H1 (cell line): ENCODE results near the gene CAPZA2. TPM values are rescaled to one million over a fixed set of nuclear protein-coding genes. Genes with fewer than 3 reads are reported as not detected.
A peak's percentile ranks its signal among the peaks of the same experiment; 100 is the strongest.

Experiments used
- CTCF ChIA-PET: fragments of 300-600 bp; sonication (Branson Sonifier 250); formaldehyde crosslinking; loops from one replicate; lab custom pipeline; 2021; ENCODE audit not compliant: partially characterized antibody; lab: Charles Lee
- POLR2A ChIA-PET: fragments of 300-600 bp; sonication (Branson Sonifier 250); formaldehyde crosslinking; loops from one replicate; lab custom pipeline; 2021; ENCODE audit warnings: inconsistent platforms; ENCODE audit not compliant: partially characterized antibody; lab: Charles Lee
- DNase-seq, 2 experiments: peaks; one replicate each; pipeline versions ENCODE4 v3.0.0 to v3.0.0-alpha.2; 2010 to 2022; ENCODE audit warnings: low spot score in 2 of 2, low read depth in 1 of 2, mixed read lengths in 1 of 2
- FAIRE-seq: peaks from 2 replicates; lab custom pipeline; 2011; peaks lifted over from hg19 to GRCh38; lab: Jason Lieb, UNC
- H2AFZ ChIP-seq: 2 replicates; pipeline ENCODE4 v1.8.1; 2012; ENCODE audit warnings: low read length, inconsistent platforms
- H2AK5ac ChIP-seq: 2 replicates; pipeline ENCODE4 v1.6.1; 2013; ENCODE audit warnings: low read depth, low read length
- H2BK120ac ChIP-seq: replicated peaks from 2 replicates; pipeline ENCODE3; 2013; ENCODE audit warnings: low read depth, low read length, inconsistent platforms
- H2BK12ac ChIP-seq: 2 replicates; pipeline ENCODE4 v1.6.1; 2013; ENCODE audit warnings: low read depth, low read length
- H2BK15ac ChIP-seq: 2 replicates; pipeline ENCODE4 v1.6.1; 2013; ENCODE audit warnings: low read length
- H2BK20ac ChIP-seq: 2 replicates; pipeline ENCODE4 v1.6.1; 2013; ENCODE audit warnings: low read length
- H2BK5ac ChIP-seq: 2 replicates; pipeline ENCODE4 v1.6.1; 2013; ENCODE audit warnings: low read depth, low read length
- H3K14ac ChIP-seq: 2 replicates; pipeline ENCODE4 v1.6.1; 2013; ENCODE audit warnings: inconsistent platforms; ENCODE audit not compliant: insufficient read length
- H3K18ac ChIP-seq: 2 replicates; pipeline ENCODE4 v1.6.1; 2013; ENCODE audit warnings: low read length; ENCODE audit errors: extremely low read depth
- H3K23ac ChIP-seq: 2 replicates; pipeline ENCODE4 v1.6.1; 2013; ENCODE audit warnings: inconsistent platforms; ENCODE audit not compliant: insufficient read length
- H3K23me2 ChIP-seq: 2 replicates; pipeline ENCODE4 v1.6.1; 2013; ENCODE audit warnings: low read depth, low read length
- H3K27ac ChIP-seq: 2 replicates; pipeline ENCODE4 v1.6.1; 2011; ENCODE audit warnings: low read depth, low read length, inconsistent platforms
- H3K27me3 ChIP-seq, 4 experiments: replicated peaks in 1 of 4; 1 replicate in 1 of 4; 2 replicates in 3 of 4; pipeline versions ENCODE4 v1.6.1 to v1.8.1; 2011 to 2013; ENCODE audit warnings: low read length in 3 of 4, mild to moderate bottlenecking in 3 of 4, inconsistent platforms in 2 of 4, mixed read lengths in 2 of 4, moderate library complexity in 1 of 4; ENCODE audit not compliant: control insufficient read depth in 3 of 4, insufficient read depth in 3 of 4; ENCODE audit errors: extremely low read depth in 1 of 4
- H3K36me3 ChIP-seq, 4 experiments: 2 replicates each; pipeline versions ENCODE4 v1.6.1 to v1.8.1; 2011 to 2013; ENCODE audit warnings: mild to moderate bottlenecking in 4 of 4, low read length in 3 of 4, moderate library complexity in 2 of 4, control low read depth in 1 of 4, inconsistent platforms in 1 of 4; ENCODE audit not compliant: insufficient read depth in 4 of 4, control insufficient read depth in 2 of 4
- H3K4ac ChIP-seq: replicated peaks from 2 replicates; pipeline ENCODE3; 2013; ENCODE audit warnings: low read length, low read depth, mixed read lengths, inconsistent platforms; ENCODE audit not compliant: insufficient read length
- H3K4me1 ChIP-seq, 4 experiments: replicated peaks in 1 of 4; 1 replicate in 1 of 4; 2 replicates in 3 of 4; pipeline versions ENCODE4 v1.6.1 to v1.8.1; 2011 to 2013; ENCODE audit warnings: low read length in 3 of 4, inconsistent platforms in 2 of 4, mixed read lengths in 1 of 4; ENCODE audit not compliant: insufficient read depth in 4 of 4, control insufficient read depth in 3 of 4
- H3K4me2 ChIP-seq, 2 experiments: 2 replicates each; pipeline versions ENCODE4 v1.6.1 to v1.8.1; 2011 to 2013; ENCODE audit warnings: low read depth in 2 of 2, low read length in 2 of 2, control low read depth in 1 of 2, inconsistent platforms in 1 of 2, mild to moderate bottlenecking in 1 of 2; ENCODE audit not compliant: insufficient read depth in 1 of 2
- H3K4me3 ChIP-seq, 4 experiments: fragments of 200-600, 300-600 bp in 1 of 4; sonication (generic), shearing (Covaris generic), sonication (Bioruptor Twin) in 1 of 4; 2 replicates each; pipeline versions ENCODE4 v1.5.1 to v1.8.1; 2011 to 2016; ENCODE audit warnings: low read length in 4 of 4, low read depth in 3 of 4, control low read depth in 2 of 4, inconsistent platforms in 2 of 4, mild to moderate bottlenecking in 2 of 4, mixed read lengths in 1 of 4, moderate library complexity in 1 of 4; ENCODE audit not compliant: insufficient read depth in 2 of 4; ENCODE audit errors: extremely low read depth in 1 of 4
- H3K56ac ChIP-seq: replicated peaks from 2 replicates; pipeline ENCODE3; 2013; ENCODE audit warnings: low read depth, mild to moderate bottlenecking, mixed read lengths, low read length, inconsistent platforms; ENCODE audit not compliant: insufficient read length
- H3K79me1 ChIP-seq: 2 replicates; pipeline ENCODE4 v1.6.1; 2013; ENCODE audit warnings: low read depth, low read length, control low read depth
- H3K79me2 ChIP-seq, 2 experiments: 2 replicates each; pipeline versions ENCODE4 v1.6.1 to v1.8.1; 2012 to 2013; ENCODE audit warnings: low read length in 2 of 2, mild to moderate bottlenecking in 2 of 2, inconsistent platforms in 1 of 2; ENCODE audit not compliant: insufficient read depth in 2 of 2, control insufficient read depth in 1 of 2
- H3K9ac ChIP-seq, 4 experiments: replicated peaks in 1 of 4; 1 replicate in 1 of 4; 2 replicates in 3 of 4; pipeline versions ENCODE4 v1.6.1 to v1.8.1; 2011 to 2013; ENCODE audit warnings: low read depth in 3 of 4, low read length in 3 of 4, control low read depth in 2 of 4, mild to moderate bottlenecking in 2 of 4, moderate library complexity in 2 of 4, inconsistent platforms in 1 of 4; ENCODE audit errors: extremely low read depth in 1 of 4
- H3K9me3 ChIP-seq, 2 experiments: 2 replicates each; pipeline versions ENCODE4 v1.6.1 to v1.8.1; 2012 to 2013; ENCODE audit warnings: mild to moderate bottlenecking in 2 of 2, moderate library complexity in 2 of 2, control low read depth in 1 of 2, inconsistent platforms in 1 of 2, low read depth in 1 of 2, low read length in 1 of 2, mixed read lengths in 1 of 2; ENCODE audit not compliant: insufficient read depth in 2 of 2
- H4K20me1 ChIP-seq, 2 experiments: replicated peaks in 1 of 2; 2 replicates each; pipeline versions ENCODE3 to v1.8.1; 2011 to 2013; ENCODE audit warnings: inconsistent platforms in 2 of 2, low read length in 2 of 2, mild to moderate bottlenecking in 1 of 2; ENCODE audit not compliant: insufficient read depth in 2 of 2, control insufficient read depth in 1 of 2
- H4K5ac ChIP-seq: 2 replicates; pipeline ENCODE4 v1.6.1; 2013; ENCODE audit warnings: low read length, low read depth, mixed read lengths, inconsistent platforms; ENCODE audit not compliant: insufficient read length
- H4K8ac ChIP-seq: 2 replicates; pipeline ENCODE4 v1.8.0; 2013; ENCODE audit warnings: mild to moderate bottlenecking, moderate library complexity, low read length, inconsistent platforms; ENCODE audit not compliant: insufficient read depth; ENCODE audit errors: extremely low read depth
- H4K91ac ChIP-seq: replicated peaks from 2 replicates; pipeline ENCODE3; 2013; ENCODE audit warnings: low read length, mixed read lengths, inconsistent platforms; ENCODE audit not compliant: insufficient read length
- GABPA ChIP-seq: IDR thresholded peaks from 2 replicates; pipeline ENCODE4 v1.6.1; 2011; ENCODE audit warnings: mild to moderate bottlenecking, low read length, moderate library complexity, borderline replicate concordance; ENCODE audit not compliant: insufficient read depth
- GTF2F1 ChIP-seq: IDR thresholded peaks from 2 replicates; pipeline ENCODE4 v1.6.1; 2012; ENCODE audit warnings: low read depth, low read length, improper control_type of control experiment, borderline replicate concordance
- HDAC2 ChIP-seq, 2 experiments: fragments of 300-600 bp in 1 of 2; sonication (generic) in 1 of 2; IDR thresholded peaks; 2 replicates each; pipeline ENCODE4 v1.6.1; 2011 to 2012; ENCODE audit warnings: low read depth in 2 of 2, low read length in 2 of 2, mild to moderate bottlenecking in 2 of 2, moderate library complexity in 2 of 2, borderline replicate concordance in 1 of 2, inconsistent platforms in 1 of 2
- KDM1A ChIP-seq: fragments of 200-600, 300-600 bp; sonication (generic); IDR thresholded peaks from 2 replicates; pipeline ENCODE4 v1.7.1; 2016; ENCODE audit warnings: mild to moderate bottlenecking, low read length, borderline replicate concordance
- KDM5A ChIP-seq: fragments of 200-600 bp; IDR thresholded peaks from 2 replicates; pipeline ENCODE4 v1.7.1; 2012; ENCODE audit warnings: mild to moderate bottlenecking, low read length, inconsistent platforms, mixed read lengths
- NRF1 ChIP-seq: IDR thresholded peaks from 2 replicates; pipeline ENCODE4 v1.6.1; 2011; ENCODE audit warnings: mild to moderate bottlenecking, low read depth, low read length, improper control_type of control experiment
- RAD21 ChIP-seq, 2 experiments: IDR thresholded peaks in 1 of 2; conservative IDR thresholded peaks in 1 of 2; 2 replicates each; pipeline ENCODE4 v1.6.1; 2011; ENCODE audit warnings: low read depth in 2 of 2, low read length in 2 of 2, improper control_type of control experiment in 1 of 2, inconsistent platforms in 1 of 2, mild to moderate bottlenecking in 1 of 2, moderate library complexity in 1 of 2
- RNF2 ChIP-seq: fragments of 200-900, 300-1000 bp; sonication (generic); IDR thresholded peaks from 2 replicates; pipeline ENCODE4 v1.7.1; 2016; ENCODE audit warnings: borderline replicate concordance, low read depth, mild to moderate bottlenecking, antibody characterized with exemption, low read length; ENCODE audit not compliant: poor library complexity, severe bottlenecking; ENCODE audit errors: missing control alignments
- SIN3A ChIP-seq, 2 experiments: IDR thresholded peaks in 1 of 2; conservative IDR thresholded peaks in 1 of 2; 2 replicates each; pipeline ENCODE4 v1.6.1; 2011 to 2012; ENCODE audit warnings: low read length in 2 of 2, improper control_type of control experiment in 1 of 2, low read depth in 1 of 2, mild to moderate bottlenecking in 1 of 2
- TAF7 ChIP-seq: optimal IDR thresholded peaks from 2 replicates; pipeline ENCODE3; 2011; ENCODE audit warnings: low read depth, mild to moderate bottlenecking, inconsistent platforms, low read length, moderate library complexity, borderline replicate concordance
- WGBS, 2 experiments: shearing (Covaris generic) in 1 of 2; methylation state at CpG; one replicate each; pipeline versions ENCODE4 v1.1.6 to v1.1.7; 2013 to 2015; ENCODE audit warnings: low lambda C conversion rate in 2 of 2, mixed read lengths in 2 of 2, inconsistent platforms in 1 of 2, low coverage in 1 of 2, missing lambda C conversion rate in 1 of 2; ENCODE audit not compliant: insufficient replicate concordance in 2 of 2, insufficient coverage in 1 of 2, insufficient read length in 1 of 2; ENCODE audit errors: extremely low coverage in 1 of 2, missing lambda C conversion rate in 1 of 2; 5-methylcytosine and 5-hydroxymethylcytosine counted together
- polyA plus RNA-seq, 7 experiments: library from polyadenylated mRNA; depleted of rRNA in 3 of 7; stranded (reverse) in 5 of 7; unstranded in 2 of 7; fragments of >200 nt in 5 of 7; fragments of 200-250 nt in 2 of 7; gene quantifications; 1 replicate in 5 of 7; 2 replicates in 1 of 7; 4 replicates in 1 of 7; pipeline versions ENCODE4 v1.2.1 to v1.2.3, GENCODE V29; 2011 to 2013; ENCODE audit warnings: missing spikeins in 2 of 7, mixed read lengths in 2 of 7
- total RNA-seq: library from RNA; stranded (reverse); fragmentation: NEBNext Ultra II Directional; extraction: Animal tissue kit (Norgen Biotek cat#: 25700); gene quantifications from 2 replicates; pipeline ENCODE4 v1.2.1, GENCODE V29; 2021

CAPZA2 gene
- total and polyA plus RNA-seq, 2 of the 8 experiments (the other 6 are each of a cell fraction or from before 2014, with no cell fraction given): 33.2 to 145 TPM

- 57% methylated on average over 9 of the region's 9 CpGs; no CpG with 5 or more reads in 1 of the 2 experiments for WGBS, 2 experiments
- Histone ChIP-seq H3K27ac (no peak overlapping the region), H3K14ac (no peak overlapping the region), H3K18ac (no peak overlapping the region), H3K36me3 (no peaks in the 10 kb centered on the region), H4K91ac (no peak overlapping the region), H3K23me2 (no peaks in the 10 kb centered on the region), H3K9ac (peak overlapping the region in 2 of 4 experiments; percentile 30 to 94; a peak in 3 of 7 replicates), H3K27me3 (no peaks in the 10 kb centered on the region), H2BK20ac (no peak overlapping the region), H3K4me2 (peak overlapping the region; percentile 82 to 83), H3K4me1 (peaks cover 0 to 3% (median 1%) of the 10 kb centered on the region in 4 experiments; a peak in 4 of 7 replicates), H2BK15ac (no peak overlapping the region), H2BK12ac (no peak overlapping the region), H2BK5ac (no peak overlapping the region), H4K5ac (no peak overlapping the region), H3K4me3 (peak overlapping the region; percentile 71 to 84 (median 80)), H3K9me3 (no peaks in the 10 kb centered on the region), H4K20me1 (peaks cover 3 to 4% of the 10 kb centered on the region in 2 experiments), H3K4ac (no peak overlapping the region), H4K8ac (no peak overlapping the region), H3K79me2 (peaks cover 27 to 61% of the 10 kb centered on the region in 2 experiments), H2AFZ (no peak overlapping the region), H2AK5ac (no peak overlapping the region), H2BK120ac (no peak overlapping the region), H3K56ac (no peak overlapping the region), H3K23ac (no peak overlapping the region), H3K79me1 (no peaks in the 10 kb centered on the region; the same call in 1 of the 2 replicates)
- DNase-seq (no peak), FAIRE-seq (no peak)
- POLR2A ChIA-PET: interaction anchor here (1.4 kb wide), 1 partner anchor 9 kb away, joined by 4 read pairs; no protein-coding TSS in a partner anchor
- CTCF ChIA-PET: interaction anchor here (1.1 to 1.4 kb wide), 3 partner anchors 9 to 149 kb away, joined by 3 to 4 read pairs (median 3); no protein-coding TSS in a partner anchor
- TF ChIP-seq NRF1 (no peak), KDM5A (no peak), GTF2F1 (no peak), KDM1A (no peak), RNF2 (no peak), RAD21 (IDR thresholded peaks at IDR 0.05 in 1 of 2, conservative IDR thresholded peaks at IDR 0.05 in 1 of 2; ENCODE audit: low read depth in 2 of 2, low read length in 2 of 2) (no peak), GABPA (no peak), TAF7 (no peak), SIN3A (conservative IDR thresholded peaks at IDR 0.05 in 1 of 2, IDR thresholded peaks at IDR 0.05 in 1 of 2; ENCODE audit: low read depth in 1 of 2, low read length in 2 of 2) (no peak), HDAC2 (IDR thresholded peaks at IDR 0.05; ENCODE audit: borderline replicate concordance in 1 of 2, low read depth in 2 of 2, low read length in 2 of 2) (no peak)
Observed at GRCh38 chr7:116863936-116864500, 1.6 kb downstream of the CAPZA2 start.
